BLaER1 (cell line): ENCODE results near the gene APOE.
A peak's percentile ranks its signal among the peaks of the same experiment; 100 is the strongest.

Source experiments
- H3K27ac ChIP-seq: shearing (Covaris generic); formaldehyde crosslinking; 2 replicates; pipeline ENCODE4 v1.8.1; 2022
- H3K27me3 ChIP-seq: shearing (Covaris generic); formaldehyde crosslinking; 2 replicates; pipeline ENCODE4 v1.8.1; 2022
- H3K36me3 ChIP-seq: shearing (Covaris generic); formaldehyde crosslinking; 2 replicates; pipeline ENCODE4 v1.8.1; 2022
- H3K4me1 ChIP-seq: shearing (Covaris generic); formaldehyde crosslinking; 2 replicates; pipeline ENCODE4 v1.8.1; 2022
- H3K4me2 ChIP-seq: shearing (Covaris generic); formaldehyde crosslinking; 2 replicates; pipeline ENCODE4 v1.8.1; 2022
- H3K4me3 ChIP-seq: shearing (Covaris generic); formaldehyde crosslinking; 2 replicates; pipeline ENCODE4 v1.8.1; 2022
- H3K9ac ChIP-seq: shearing (Covaris generic); formaldehyde crosslinking; 2 replicates; pipeline ENCODE4 v1.8.1; 2022
- H3K9me3 ChIP-seq: shearing (Covaris generic); formaldehyde crosslinking; 2 replicates; pipeline ENCODE4 v1.8.1; 2022
- H4K20me1 ChIP-seq: shearing (Covaris generic); formaldehyde crosslinking; 2 replicates; pipeline ENCODE4 v1.8.1; 2022
- Cebpa-rat ChIP-seq: shearing (Covaris generic); IDR thresholded peaks from 2 replicates; pipeline ENCODE4 v1.8.1; 2022

The APOE gene

DNA sequence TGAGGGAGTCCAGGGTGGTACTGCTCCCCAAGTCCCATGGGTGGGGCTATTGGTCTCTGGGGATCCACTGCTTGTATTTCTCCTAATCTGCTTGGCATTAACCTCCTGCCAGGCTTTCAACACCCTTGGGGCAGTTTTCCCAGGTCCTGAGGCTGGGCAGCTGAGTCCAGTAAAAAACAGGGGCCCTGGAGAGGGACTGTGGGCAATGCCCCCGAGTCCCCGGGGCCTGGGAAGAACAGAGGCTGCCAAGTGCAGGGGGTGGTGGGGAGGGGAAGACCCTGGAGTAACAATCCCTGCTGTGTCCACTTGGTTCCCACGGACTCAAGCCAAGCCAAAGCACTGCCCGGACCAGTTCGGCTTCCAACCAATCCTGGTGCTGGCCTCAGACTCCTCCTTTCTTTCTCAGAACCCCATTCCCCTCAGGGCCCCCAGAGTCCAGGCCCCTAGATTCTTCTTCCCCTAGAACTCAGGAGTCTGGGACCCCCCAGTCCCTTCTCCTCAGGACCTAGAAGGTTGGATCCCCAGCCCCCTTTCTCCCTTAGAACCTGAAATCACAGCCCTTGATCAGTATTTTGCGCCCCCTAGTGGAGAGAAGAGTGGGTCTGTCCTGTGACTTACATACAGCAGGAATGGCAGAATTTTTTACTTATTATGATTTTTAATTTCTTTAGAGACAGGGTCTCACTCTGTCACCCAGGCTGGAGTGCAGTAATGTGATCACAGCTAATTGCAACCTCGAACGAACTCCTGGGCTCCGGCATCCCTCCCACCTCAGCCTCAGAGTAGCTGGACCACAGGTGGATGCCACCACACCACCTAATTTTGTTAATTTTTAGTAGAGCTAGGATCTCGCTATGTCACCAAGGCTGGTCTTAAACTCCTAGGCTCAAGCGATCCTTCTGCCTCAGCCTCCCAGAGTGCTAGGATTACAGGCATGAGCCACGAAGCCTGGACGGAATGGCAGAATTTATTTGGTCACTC lies 45.9 kb downstream of the APOE start:
- Histone ChIP-seq H3K9me3 (no peaks in the 10 kb centered on the region), H3K4me2 (no peak overlapping the region), H3K27me3 (no peaks in the 10 kb centered on the region), H3K9ac (no peak overlapping the region), H4K20me1 (peaks cover 12% of the 10 kb centered on the region), H3K4me1 (peaks cover 36% of the 10 kb centered on the region), H3K36me3 (peaks cover 5% of the 10 kb centered on the region; the same call in 1 of the 2 replicates), H3K4me3 (no peak overlapping the region), H3K27ac (no peak overlapping the region)
- no peak for TF ChIP-seq Cebpa-rat

DNA sequence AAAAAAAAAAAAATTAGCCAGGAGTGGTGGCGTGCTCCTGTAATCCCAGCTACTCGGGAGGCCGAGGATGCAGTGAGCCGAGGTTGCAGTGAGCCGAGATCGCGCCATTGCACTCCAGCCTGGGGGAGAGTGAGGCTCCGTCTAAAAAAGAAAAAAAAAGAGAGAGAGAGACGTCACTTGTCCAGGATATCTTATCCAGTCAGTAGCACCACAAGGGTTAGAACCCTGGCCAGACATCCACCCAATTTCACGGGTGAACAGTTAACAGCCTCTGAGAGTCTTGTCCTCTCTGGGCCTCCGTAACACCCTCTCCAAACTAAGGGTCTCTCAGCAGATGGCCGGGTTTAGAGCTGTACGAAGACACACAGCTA lies 48.7 kb downstream of the APOE start:
- Histone ChIP-seq H3K36me3 (peaks cover 15% of the 10 kb centered on the region; the same call in 1 of the 2 replicates), H3K4me3 (peak overlapping the region; percentile 92), H3K9ac (peak overlapping the region; percentile 96), H3K27ac (peak overlapping the region; percentile 97), H3K27me3 (no peaks in the 10 kb centered on the region), H3K4me2 (peak overlapping the region; percentile 95), H4K20me1 (peaks cover 40% of the 10 kb centered on the region), H3K4me1 (peaks cover 48% of the 10 kb centered on the region), H3K9me3 (no peaks in the 10 kb centered on the region)
- TF ChIP-seq Cebpa-rat = no peak

DNA sequence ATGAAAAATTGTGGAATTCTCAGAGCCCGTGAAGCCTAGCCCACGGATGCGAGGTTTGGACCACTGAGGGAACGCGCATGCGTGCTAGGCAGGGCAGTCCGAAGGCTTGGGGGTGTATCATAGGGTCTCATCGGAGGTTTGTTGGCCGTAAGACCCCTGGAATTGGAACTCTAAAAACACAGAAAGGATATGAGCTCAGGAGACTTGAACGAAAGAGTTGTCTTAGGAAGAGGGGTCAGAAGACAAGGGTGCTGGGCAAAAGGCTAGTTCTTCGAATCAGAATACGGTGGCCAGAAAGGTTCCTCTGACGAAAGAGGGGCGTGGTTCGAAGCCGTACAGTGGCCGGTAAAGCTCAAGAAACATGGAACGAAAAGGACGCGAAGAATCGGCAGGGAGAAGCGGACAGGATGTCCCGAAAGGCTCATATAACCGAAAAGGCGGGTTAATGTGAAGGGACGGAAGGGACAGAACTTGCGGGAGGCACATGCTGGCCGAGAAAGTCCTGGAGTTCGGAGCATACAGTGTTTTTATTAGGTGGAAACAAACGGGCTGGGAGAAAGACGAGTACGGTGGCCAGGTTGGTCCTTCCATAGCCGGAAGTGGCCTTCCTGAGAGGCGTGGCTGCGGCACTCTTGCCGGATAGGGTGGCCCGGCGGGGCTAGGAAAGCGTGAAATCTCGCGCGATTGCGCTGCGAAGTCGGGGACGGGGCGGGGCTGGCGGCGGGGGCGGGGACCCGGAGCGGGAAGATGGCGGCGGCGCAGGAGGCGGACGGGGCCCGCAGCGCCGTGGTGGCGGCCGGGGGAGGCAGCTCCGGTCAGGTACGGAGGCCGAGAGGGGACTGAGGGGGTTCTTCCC lies 49.3 kb downstream of the APOE start, which contains the start of gene CLPTM1:
Gene CLPTM1, plus strand, starts transcription at position 732 of the 856 bp plus-strand sequence. Its CDS starts 16 bp downstream, at position 748.
- Histone ChIP-seq H4K20me1 (peaks cover 46% of the 10 kb centered on the region), H3K4me3 (peak within 1 kb of the TSS; percentile 92), H3K27me3 (no peaks in the 10 kb centered on the region), H3K9ac (peak within 1 kb of the TSS; percentile 96), H3K4me1 (peaks cover 43% of the 10 kb centered on the region), H3K36me3 (peaks cover 21% of the 10 kb centered on the region), H3K27ac (peak within 1 kb of the TSS; percentile 97), H3K4me2 (peak within 1 kb of the TSS; percentile 95), H3K9me3 (no peaks in the 10 kb centered on the region)
- no peak for TF ChIP-seq Cebpa-rat

DNA sequence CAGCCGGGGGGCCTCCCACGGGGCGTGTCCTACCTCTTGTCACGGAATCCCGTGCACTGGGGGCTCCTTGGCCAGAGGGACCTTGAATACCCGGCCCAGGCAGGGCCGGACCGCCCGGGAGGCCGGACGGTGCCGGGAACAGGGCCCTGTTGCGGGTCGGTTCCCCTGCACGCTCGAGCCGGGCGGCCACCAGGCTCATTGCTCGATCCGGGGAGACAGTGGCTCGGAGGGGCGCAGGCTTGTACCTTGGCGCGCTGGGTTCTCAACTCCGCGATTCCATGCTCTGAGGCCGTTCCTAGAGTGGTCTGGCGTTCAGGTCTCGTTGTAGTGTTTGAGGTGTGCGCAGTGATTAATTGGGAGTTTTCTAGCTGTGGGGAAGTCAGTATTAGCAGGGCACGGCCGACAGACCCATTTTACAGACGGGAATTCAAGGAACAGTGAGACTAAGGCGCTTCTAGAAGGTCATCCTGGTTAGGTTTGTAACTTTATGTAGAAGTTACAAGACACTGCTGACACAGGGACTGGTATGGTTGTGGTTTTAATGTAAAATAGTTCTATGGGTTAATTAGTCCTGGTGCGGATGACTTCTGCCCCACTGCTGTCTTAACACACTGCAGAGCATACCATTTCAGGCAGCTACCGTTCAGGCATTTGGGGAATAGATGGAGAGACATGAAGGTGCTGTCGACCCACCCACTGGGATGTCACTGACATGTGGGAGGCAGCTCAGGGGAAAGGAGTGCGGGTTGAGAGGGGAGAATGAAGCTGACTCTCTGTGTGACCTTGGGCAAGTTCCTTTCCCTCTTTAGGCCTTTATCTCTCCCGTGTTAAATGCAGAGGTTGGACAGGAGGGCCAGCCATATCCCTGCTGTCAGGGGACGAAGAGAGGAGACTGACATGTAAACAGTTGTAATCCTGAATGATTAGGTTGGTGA lies 50.2 kb downstream of the APOE start:
- H3K36me3 ChIP-seq = peaks cover 26% of the 10 kb centered on the region
- no peaks in the 10 kb centered on the region for H3K27me3 ChIP-seq
- peak overlapping the region; percentile 96 for H3K9ac ChIP-seq
- H3K4me1 ChIP-seq = peaks cover 52% of the 10 kb centered on the region
- peak overlapping the region; percentile 97 for H3K27ac ChIP-seq
- no peak for TF ChIP-seq Cebpa-rat
- peaks cover 55% of the 10 kb centered on the region for H4K20me1 ChIP-seq
- H3K4me3 ChIP-seq = peak overlapping the region; percentile 92
- peak overlapping the region; percentile 89 for H3K4me2 ChIP-seq
- no peaks in the 10 kb centered on the region for H3K9me3 ChIP-seq

DNA sequence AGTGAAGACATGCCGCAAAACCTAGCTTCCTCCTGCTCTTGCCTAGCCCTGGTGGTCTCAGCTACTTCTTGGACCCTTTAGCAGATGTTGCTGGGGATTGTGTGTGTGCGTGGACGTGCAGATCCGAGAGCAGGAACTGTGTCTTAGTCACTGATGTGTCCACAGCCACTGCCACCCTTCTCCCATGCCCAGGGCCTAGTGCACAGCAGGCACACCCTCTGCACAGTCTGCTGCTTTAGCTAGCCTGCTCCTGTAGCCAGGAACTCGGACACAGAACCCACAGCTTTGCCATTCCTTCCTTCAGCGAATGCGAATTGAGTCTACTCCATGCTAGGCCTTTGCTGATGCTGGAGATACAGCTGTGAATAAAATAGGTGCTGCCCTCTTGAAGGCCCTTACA lies 51.9 kb downstream of the APOE start:
- Histone ChIP-seq H3K27me3 (no peaks in the 10 kb centered on the region), H3K9ac (peak overlapping the region; percentile 96), H3K27ac (peak overlapping the region; percentile 22; the same call in 1 of the 2 replicates), H4K20me1 (peaks cover 72% of the 10 kb centered on the region), H3K9me3 (no peaks in the 10 kb centered on the region), H3K36me3 (peaks cover 43% of the 10 kb centered on the region), H3K4me1 (peaks cover 62% of the 10 kb centered on the region), H3K4me2 (peak overlapping the region; percentile 89), H3K4me3 (no peak overlapping the region)
- TF ChIP-seq Cebpa-rat = no peak

DNA sequence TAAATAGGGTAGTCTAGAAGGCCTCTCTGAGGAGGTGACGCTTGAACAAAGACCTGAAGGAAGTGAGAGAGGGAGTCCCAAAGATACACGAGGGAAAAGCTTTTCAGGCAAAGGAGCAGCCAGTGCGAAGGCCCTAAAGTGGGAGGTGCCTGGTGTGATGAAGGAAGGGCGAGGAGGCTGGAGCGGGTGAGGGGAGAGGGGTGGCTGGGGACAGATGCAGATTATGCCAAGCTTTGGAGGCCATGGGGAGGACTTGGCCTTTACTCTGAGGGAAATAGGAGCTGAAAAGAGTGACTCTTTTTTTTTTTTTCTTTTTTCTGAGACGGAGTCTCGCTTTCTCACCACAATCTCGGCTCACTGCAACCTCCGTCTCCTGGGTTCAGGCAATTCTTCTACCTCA lies 52.5 kb downstream of the APOE start:
- peak overlapping the region; percentile 22; the same call in 1 of the 2 replicates for H3K27ac ChIP-seq
- peak overlapping the region; percentile 96; the same call in 1 of the 2 replicates for H3K9ac ChIP-seq
- no peaks in the 10 kb centered on the region for H3K27me3 ChIP-seq
- H3K36me3 ChIP-seq = peaks cover 49% of the 10 kb centered on the region
- H4K20me1 ChIP-seq = peaks cover 74% of the 10 kb centered on the region
- no peak overlapping the region for H3K4me3 ChIP-seq
- no peaks in the 10 kb centered on the region for H3K9me3 ChIP-seq
- H3K4me1 ChIP-seq = peaks cover 62% of the 10 kb centered on the region
- TF ChIP-seq Cebpa-rat = no peak
- peak overlapping the region; percentile 89 for H3K4me2 ChIP-seq
